ENCODE data around the gene SLC25A2.

- TF ChIP-seq CTCF (IDR thresholded peaks at IDR 0.05) (no peak), ZFX (IDR thresholded peaks at IDR 0.05; ENCODE audit: borderline replicate concordance) (no peak)
These were observed 44.9 kb downstream of the SLC25A2 start for GRCh38 chr5:141258948-141259347.

Measured in 22Rv1 (cell line).